MM.1S (cell line): ENCODE measurements around the gene UGT1A7.

Experiments
- DNase-seq: peaks from one replicate; pipeline ENCODE4 v3.0.0-alpha.2; 2015
- H2AFZ ChIP-seq: fragments of 300-600 bp; sonication (generic); 2 replicates; pipeline ENCODE4 v1.6.0; 2016; ENCODE audit warnings: antibody characterized with exemption, low read length
- H3F3A ChIP-seq: fragments of 300-600 bp; sonication (generic); 2 replicates; pipeline ENCODE4 v1.6.1; 2016; ENCODE audit warnings: mild to moderate bottlenecking, antibody characterized with exemption, low read length, moderate library complexity, mixed read lengths; ENCODE audit not compliant: insufficient read depth
- H3K27ac ChIP-seq: fragments of 300-600 bp; sonication (generic); 2 replicates; pipeline ENCODE4 v1.5.1; 2016; ENCODE audit warnings: mild to moderate bottlenecking, low read length
- H3K27me3 ChIP-seq: fragments of 300-600 bp; sonication (generic); replicated peaks from 2 replicates; pipeline ENCODE4 v1.6.0; 2016; ENCODE audit warnings: low read length; ENCODE audit not compliant: insufficient read depth
- H3K36me3 ChIP-seq: fragments of 300-600 bp; sonication (generic); replicated peaks from 2 replicates; pipeline ENCODE4 v1.6.1; 2016; ENCODE audit warnings: mild to moderate bottlenecking, low read length, mixed read lengths; ENCODE audit not compliant: insufficient read depth
- H3K4me1 ChIP-seq: fragments of 300-600 bp; sonication (generic); 2 replicates; pipeline ENCODE4 v1.6.1; 2016; ENCODE audit warnings: low read length, mixed read lengths
- H3K4me2 ChIP-seq: fragments of 300-600 bp; sonication (generic); 2 replicates; pipeline ENCODE4 v1.6.0; 2016; ENCODE audit warnings: low read depth, low read length
- H3K4me3 ChIP-seq: fragments of 300-600 bp; sonication (generic); 2 replicates; pipeline ENCODE4 v1.5.1; 2016; ENCODE audit warnings: low read length, mixed read lengths
- H3K79me2 ChIP-seq: fragments of 300-600 bp; sonication (generic); 2 replicates; pipeline ENCODE4 v1.6.1; 2016; ENCODE audit warnings: mixed run types, low read length, mixed read lengths
- H3K9ac ChIP-seq: fragments of 300-600 bp; sonication (generic); 2 replicates; pipeline ENCODE4 v1.6.1; 2016; ENCODE audit warnings: low read length, mixed read lengths
- H3K9me2 ChIP-seq: fragments of 300-600 bp; sonication (generic); replicated peaks from 2 replicates; pipeline ENCODE4 v1.6.1; 2016; ENCODE audit warnings: mild to moderate bottlenecking, low read length, mixed read lengths; ENCODE audit not compliant: insufficient read depth
- H3K9me3 ChIP-seq: fragments of 300-600 bp; sonication (generic); replicated peaks from 2 replicates; pipeline ENCODE4 v1.6.1; 2016; ENCODE audit warnings: mild to moderate bottlenecking, low read length, mixed read lengths; ENCODE audit not compliant: insufficient read depth
- H4K20me1 ChIP-seq: fragments of 300-600 bp; sonication (generic); 2 replicates; pipeline ENCODE4 v1.6.1; 2016; ENCODE audit warnings: mild to moderate bottlenecking, low read length, moderate library complexity, mixed read lengths; ENCODE audit not compliant: insufficient read depth
- EZH2 ChIP-seq: fragments of 300-600 bp; sonication (generic); optimal IDR thresholded peaks from 2 replicates; pipeline ENCODE3; 2017; ENCODE audit warnings: low read depth, mild to moderate bottlenecking, antibody characterized with exemption, low read length, mixed read lengths
- EZH2phosphoT487 ChIP-seq: fragments of 300-600 bp; sonication (generic); IDR thresholded peaks from 2 replicates; pipeline ENCODE4 v1.6.1; 2018; ENCODE audit warnings: antibody characterized with exemption, low read length
- TF ChIP-seq, protein P1 (sequence below): fragments of 300-600 bp; sonication (generic); IDR thresholded peaks from 2 replicates; pipeline ENCODE4 v1.5.1; 2016; ENCODE audit warnings: antibody characterized with exemption, low read length, mixed read lengths

UGT1A7 gene

DNA sequence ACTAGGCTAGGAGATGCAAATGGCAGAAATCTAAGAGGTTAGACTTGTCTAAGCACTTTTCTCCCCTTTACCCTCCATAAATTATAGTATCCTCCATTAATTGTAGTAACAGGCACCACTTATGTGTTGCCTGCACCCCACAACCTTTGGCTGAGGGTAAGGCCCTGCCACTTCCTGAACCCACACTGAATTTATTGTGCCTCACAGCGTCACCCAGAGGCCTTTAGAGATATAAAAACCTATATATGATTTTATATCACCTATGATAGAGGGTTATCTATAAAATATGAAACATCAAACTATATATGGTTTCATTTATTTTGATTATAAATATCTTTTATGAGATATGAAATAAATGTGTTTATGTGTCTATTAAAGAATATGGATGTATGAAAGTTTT lies 7.4 kb upstream of the UGT1A7 start:
- Histone ChIP-seq H3K79me2 (no peaks in the 10 kb centered on the region), H3F3A (no peaks in the 10 kb centered on the region), H3K36me3 (no peaks in the 10 kb centered on the region), H3K27ac (no peak overlapping the region), H3K9ac (no peak overlapping the region), H4K20me1 (no peaks in the 10 kb centered on the region), H3K9me3 (no peaks in the 10 kb centered on the region), H3K27me3 (no peaks in the 10 kb centered on the region), H2AFZ (no peak overlapping the region), H3K4me3 (no peak overlapping the region), H3K9me2 (no peaks in the 10 kb centered on the region), H3K4me1 (no peaks in the 10 kb centered on the region), H3K4me2 (no peak overlapping the region)
- TF ChIP-seq EZH2phosphoT487 = no peak
- TF ChIP-seq, protein P1, sequence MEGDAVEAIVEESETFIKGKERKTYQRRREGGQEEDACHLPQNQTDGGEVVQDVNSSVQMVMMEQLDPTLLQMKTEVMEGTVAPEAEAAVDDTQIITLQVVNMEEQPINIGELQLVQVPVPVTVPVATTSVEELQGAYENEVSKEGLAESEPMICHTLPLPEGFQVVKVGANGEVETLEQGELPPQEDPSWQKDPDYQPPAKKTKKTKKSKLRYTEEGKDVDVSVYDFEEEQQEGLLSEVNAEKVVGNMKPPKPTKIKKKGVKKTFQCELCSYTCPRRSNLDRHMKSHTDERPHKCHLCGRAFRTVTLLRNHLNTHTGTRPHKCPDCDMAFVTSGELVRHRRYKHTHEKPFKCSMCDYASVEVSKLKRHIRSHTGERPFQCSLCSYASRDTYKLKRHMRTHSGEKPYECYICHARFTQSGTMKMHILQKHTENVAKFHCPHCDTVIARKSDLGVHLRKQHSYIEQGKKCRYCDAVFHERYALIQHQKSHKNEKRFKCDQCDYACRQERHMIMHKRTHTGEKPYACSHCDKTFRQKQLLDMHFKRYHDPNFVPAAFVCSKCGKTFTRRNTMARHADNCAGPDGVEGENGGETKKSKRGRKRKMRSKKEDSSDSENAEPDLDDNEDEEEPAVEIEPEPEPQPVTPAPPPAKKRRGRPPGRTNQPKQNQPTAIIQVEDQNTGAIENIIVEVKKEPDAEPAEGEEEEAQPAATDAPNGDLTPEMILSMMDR = no peak
- TF ChIP-seq EZH2 = no peak
- DNase-seq = no peak

- Histone ChIP-seq H3K4me3 (no peak overlapping the region), H3K36me3 (no peaks in the 10 kb centered on the region), H3K9ac (no peak overlapping the region), H3K27ac (no peak overlapping the region), H3K4me1 (no peaks in the 10 kb centered on the region), H3K27me3 (no peaks in the 10 kb centered on the region), H4K20me1 (no peaks in the 10 kb centered on the region), H3K9me2 (no peaks in the 10 kb centered on the region), H3K9me3 (no peaks in the 10 kb centered on the region), H2AFZ (no peak overlapping the region), H3K79me2 (no peaks in the 10 kb centered on the region), H3F3A (no peaks in the 10 kb centered on the region), H3K4me2 (no peak overlapping the region)
- TF ChIP-seq, protein P1 = no peak
- TF ChIP-seq EZH2phosphoT487 (no peak), EZH2 (no peak)
- no peak for DNase-seq
Measured at GRCh38 chr2:233674995-233675394, 6.7 kb upstream of the UGT1A7 start.

GRCh38 chr2:233676046-233676445 lies 5.7 kb upstream of the UGT1A7 start:
- TF ChIP-seq, protein P1 = no peak
- TF ChIP-seq EZH2phosphoT487 (no peak), EZH2 (no peak)
- no peak for DNase-seq
- Histone ChIP-seq H3K27ac (no peak overlapping the region), H3K79me2 (no peaks in the 10 kb centered on the region), H3K4me3 (no peak overlapping the region), H3K9me3 (no peaks in the 10 kb centered on the region), H3K36me3 (no peaks in the 10 kb centered on the region), H3K9ac (no peak overlapping the region), H3K9me2 (no peaks in the 10 kb centered on the region), H3F3A (no peaks in the 10 kb centered on the region), H2AFZ (no peak overlapping the region), H3K27me3 (no peaks in the 10 kb centered on the region), H3K4me2 (no peak overlapping the region), H3K4me1 (no peaks in the 10 kb centered on the region), H4K20me1 (no peaks in the 10 kb centered on the region)
